Left lung (tissue), 10 donors: ENCODE results near the gene IKZF4. TPM values are rescaled to one million over a fixed set of nuclear protein-coding genes. Genes with fewer than 3 reads are reported as not detected.
A peak's percentile ranks its signal among the peaks of the same experiment; 100 is the strongest.
"Not testable (repeated sequence)": the region's sequence is repeated elsewhere in the genome, so short reads cannot be mapped to it uniquely, and the experiment has no call there.

Experiments used
- ATAC-seq: fragments of 200-7000 bp; cut with Tn5 transposase; one replicate; pipeline ENCODE4 v1.9.1; 2020; ENCODE audit warnings: moderate library complexity
- DNase-seq, 4 donors: peaks; one replicate each; pipeline ENCODE4 v3.0.0-alpha.2; 2013 to 2020
- H3K27ac ChIP-seq, 2 donors: fragments of 200-600 bp; sonication (generic) in 1 of 2; one replicate each; pipeline versions ENCODE4 v1.5.0 to v1.8.0; 2020 to 2021
- H3K27me3 ChIP-seq, 2 donors: fragments of 200-600 bp; sonication (generic) in 1 of 2; one replicate each; pipeline versions ENCODE4 v1.5.0 to v1.8.0; 2020 to 2021
- H3K36me3 ChIP-seq, 2 donors: fragments of 200-600 bp; sonication (generic) in 1 of 2; one replicate each; pipeline versions ENCODE4 v1.5.0 to v1.8.0; 2020 to 2021
- H3K4me1 ChIP-seq, 2 donors: fragments of 200-600 bp; one replicate each; pipeline ENCODE4 v1.8.0; 2021
- H3K4me3 ChIP-seq, 2 donors: fragments of 200-600 bp; sonication (generic) in 1 of 2; one replicate each; pipeline versions ENCODE4 v1.5.0 to v1.8.0; 2020 to 2021; ENCODE audit warnings: mild to moderate bottlenecking in 1 of 2
- H3K9me3 ChIP-seq, 2 donors: fragments of 200-600 bp; sonication (generic) in 1 of 2; one replicate each; pipeline versions ENCODE4 v1.5.0 to v1.8.0; 2020 to 2021
- intact Hi-C, 2 donors: fragments of 100-400 bp; cut with DNase I; formaldehyde crosslinking; loops; one replicate each; pipeline versions ENCODE4 v1.11.2 to v1.14.2; 2022
- polyA plus RNA-seq, 6 donors: library from polyadenylated mRNA; unstranded; fragments of 120-200 nt; gene quantifications; one replicate each; pipeline ENCODE4 v1.2.1, GENCODE V29; 2013; ENCODE audit not compliant: insufficient read length in 6 of 6
- total RNA-seq, 2 donors: library from RNA; stranded (reverse); fragmentation: NEBNext Ultra II Directional; extraction: Animal tissue kit (Norgen Biotek cat#: 25700); gene quantifications; one replicate each; pipeline ENCODE4 v1.2.1, GENCODE V29; 2021
- TF ChIP-seq, protein P1 (sequence below), 2 donors: fragments of 200-600 bp; sonication (generic) in 1 of 2; IDR thresholded peaks; one replicate each; pipeline versions ENCODE4 v1.5.0 to v1.8.0; 2021; ENCODE audit warnings: antibody characterized with exemption in 2 of 2
- donor health status: DM: no; HTN: yes; CAD: no.
- donor health status: DM: no; HTN: no; CAD: no.

Gene IKZF4
- total and polyA plus RNA-seq, 8 donors, result 7.5 to 28.3 (median 23.4) TPM

DNA sequence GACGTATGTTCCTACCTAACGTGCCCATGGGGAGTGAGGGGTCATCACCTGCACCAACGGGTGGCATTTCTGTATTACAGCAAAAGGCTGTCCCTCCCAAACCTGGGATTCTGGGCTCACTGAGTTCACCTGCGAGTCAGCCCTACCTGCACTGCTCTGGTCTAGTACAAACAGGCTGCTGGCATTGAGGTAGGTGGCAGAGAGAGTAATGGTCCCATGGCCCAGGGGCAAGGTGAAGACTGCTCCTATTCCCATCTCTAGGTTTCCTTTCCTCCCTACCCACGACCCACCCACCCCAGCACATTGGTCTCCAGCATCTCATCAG, 23.3 kb upstream of the IKZF4 start:
- H3K4me1 ChIP-seq, result peaks cover 3 to 26% of the 10 kb centered on the region in 2 donors
- TF ChIP-seq, protein P1, sequence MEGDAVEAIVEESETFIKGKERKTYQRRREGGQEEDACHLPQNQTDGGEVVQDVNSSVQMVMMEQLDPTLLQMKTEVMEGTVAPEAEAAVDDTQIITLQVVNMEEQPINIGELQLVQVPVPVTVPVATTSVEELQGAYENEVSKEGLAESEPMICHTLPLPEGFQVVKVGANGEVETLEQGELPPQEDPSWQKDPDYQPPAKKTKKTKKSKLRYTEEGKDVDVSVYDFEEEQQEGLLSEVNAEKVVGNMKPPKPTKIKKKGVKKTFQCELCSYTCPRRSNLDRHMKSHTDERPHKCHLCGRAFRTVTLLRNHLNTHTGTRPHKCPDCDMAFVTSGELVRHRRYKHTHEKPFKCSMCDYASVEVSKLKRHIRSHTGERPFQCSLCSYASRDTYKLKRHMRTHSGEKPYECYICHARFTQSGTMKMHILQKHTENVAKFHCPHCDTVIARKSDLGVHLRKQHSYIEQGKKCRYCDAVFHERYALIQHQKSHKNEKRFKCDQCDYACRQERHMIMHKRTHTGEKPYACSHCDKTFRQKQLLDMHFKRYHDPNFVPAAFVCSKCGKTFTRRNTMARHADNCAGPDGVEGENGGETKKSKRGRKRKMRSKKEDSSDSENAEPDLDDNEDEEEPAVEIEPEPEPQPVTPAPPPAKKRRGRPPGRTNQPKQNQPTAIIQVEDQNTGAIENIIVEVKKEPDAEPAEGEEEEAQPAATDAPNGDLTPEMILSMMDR (IDR thresholded peaks at IDR 0.05), result no peak
- ATAC-seq (peak; percentile 50), DNase-seq (no peak)
- peak overlapping the region; percentile 76 to 82 for H3K27ac ChIP-seq
- H3K27me3 ChIP-seq, result no peaks in the 10 kb centered on the region
- intact Hi-C loops, result no loop called here
- peak overlapping the region; percentile 59 to 61 for H3K4me3 ChIP-seq
- H3K36me3 ChIP-seq, result peaks cover 0 to 41% of the 10 kb centered on the region in 2 donors
- H3K9me3 ChIP-seq, result no peaks in the 10 kb centered on the region

GRCh38 chr12:55999522-55999921, 21.3 kb upstream of the IKZF4 start:
- H3K4me3 ChIP-seq, DNase-seq, ATAC-seq, H3K27ac ChIP-seq, H3K27me3 ChIP-seq, H3K9me3 ChIP-seq, intact Hi-C loops: not testable (repeated sequence)
- H3K36me3 ChIP-seq, result peaks cover 0 to 40% of the 10 kb centered on the region in 2 donors
- peaks cover 3 to 26% of the 10 kb centered on the region in 2 donors for H3K4me1 ChIP-seq

DNA sequence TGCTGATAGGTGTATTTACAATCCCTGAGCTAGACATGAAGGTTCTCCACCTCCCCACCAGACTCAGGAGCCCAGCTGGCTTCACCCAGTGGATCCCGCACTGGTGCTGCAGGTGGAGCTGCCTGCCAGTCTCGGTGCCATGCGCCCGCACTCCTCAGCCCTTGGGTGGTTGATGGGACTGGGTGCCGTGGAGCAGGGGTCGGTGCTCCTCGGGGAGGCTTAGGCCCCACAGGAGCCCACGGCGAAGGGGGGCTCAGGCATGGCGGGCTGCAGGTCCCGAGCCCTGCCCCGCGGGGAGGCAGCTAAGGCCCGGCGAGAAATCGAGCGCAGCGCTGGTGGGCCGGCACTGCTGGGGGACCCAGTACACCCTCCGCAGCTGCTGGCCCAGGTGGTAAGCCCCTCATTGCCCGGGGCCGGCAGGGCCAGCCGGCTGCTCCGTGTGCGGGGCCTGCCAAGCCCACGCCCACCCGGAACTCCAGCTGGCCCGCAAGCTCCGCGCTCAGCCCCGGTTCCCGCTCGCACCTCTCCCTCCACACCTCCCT, 20.8 kb upstream of the IKZF4 start:
- peaks cover 0 to 38% of the 10 kb centered on the region in 2 donors for H3K36me3 ChIP-seq
- H3K9me3 ChIP-seq, intact Hi-C loops, ATAC-seq, H3K27ac ChIP-seq, DNase-seq, H3K27me3 ChIP-seq, H3K4me3 ChIP-seq: not testable (repeated sequence)
- H3K4me1 ChIP-seq, result peaks cover 3 to 26% of the 10 kb centered on the region in 2 donors

DNA sequence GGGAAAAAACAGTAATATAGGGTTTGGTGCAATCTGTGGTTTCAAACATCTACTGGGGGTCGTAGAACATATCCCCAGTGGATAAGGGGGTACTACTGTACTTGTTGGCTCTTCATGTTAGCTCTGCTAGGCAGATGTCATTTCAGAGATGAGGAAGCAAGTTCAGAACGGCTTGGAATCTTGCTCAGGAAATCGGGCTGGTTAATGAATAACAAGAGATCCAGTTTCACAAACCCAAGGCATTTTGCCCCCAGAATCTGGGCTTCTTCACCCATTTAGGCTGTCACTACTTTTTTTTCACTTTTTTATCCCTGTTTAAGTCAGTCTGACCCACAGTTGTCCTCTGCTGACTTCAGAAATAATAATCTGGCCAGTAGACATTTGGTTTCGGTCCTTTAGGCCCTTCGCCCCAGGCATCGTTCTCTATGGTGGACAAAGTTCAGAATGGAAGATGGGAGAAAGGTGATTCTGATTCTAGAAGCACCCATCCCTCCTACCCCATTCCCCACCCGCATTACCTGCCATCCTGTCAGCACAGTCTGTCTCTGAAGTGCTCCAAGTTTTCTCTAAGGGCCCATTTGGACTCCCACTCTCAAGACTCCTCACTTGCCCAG, 19.2 kb upstream of the IKZF4 start:
- Histone ChIP-seq H3K36me3 (peaks cover 0 to 35% of the 10 kb centered on the region in 2 donors), H3K27ac (no peak overlapping the region), H3K9me3 (no peaks in the 10 kb centered on the region), H3K4me3 (no peak overlapping the region), H3K4me1 (peaks cover 0 to 30% of the 10 kb centered on the region in 2 donors), H3K27me3 (no peaks in the 10 kb centered on the region)
- TF ChIP-seq, protein P1 (IDR thresholded peaks at IDR 0.05), result no peak
- no peak for DNase-seq
- intact Hi-C loops, result no loop called here
- no peak for ATAC-seq

DNA sequence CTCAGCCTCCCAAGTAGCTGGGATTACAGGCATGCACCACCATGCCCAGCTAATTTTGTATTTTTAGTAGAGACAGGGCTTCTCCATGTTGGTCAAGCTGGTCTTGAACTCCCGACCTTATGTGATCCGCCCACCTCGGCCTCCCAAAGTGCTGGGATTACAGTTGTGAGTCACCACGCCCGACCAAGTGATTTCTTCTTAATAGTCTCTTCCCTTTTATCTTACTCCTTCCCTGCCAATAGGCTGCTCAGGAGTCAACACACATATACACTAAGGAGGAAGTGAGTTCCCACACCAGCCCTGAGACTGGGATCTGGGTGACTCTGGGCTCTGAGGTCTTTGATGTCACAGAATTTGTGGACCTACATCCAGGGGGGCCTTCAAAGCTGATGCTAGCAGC, 17.5 kb upstream of the IKZF4 start:
- DNase-seq, intact Hi-C loops, H3K4me3 ChIP-seq, H3K27ac ChIP-seq, H3K27me3 ChIP-seq, H3K9me3 ChIP-seq, ATAC-seq: not testable (repeated sequence)
- peaks cover 0 to 29% of the 10 kb centered on the region in 2 donors for H3K4me1 ChIP-seq
- peaks cover 0 to 35% of the 10 kb centered on the region in 2 donors for H3K36me3 ChIP-seq

GRCh38 chr12:56004211-56004610, 16.6 kb upstream of the IKZF4 start:
- intact Hi-C loops, result no loop called here
- TF ChIP-seq, protein P1 (IDR thresholded peaks at IDR 0.05), result no peak
- Histone ChIP-seq H3K4me3 (no peak overlapping the region), H3K27me3 (no peaks in the 10 kb centered on the region), H3K4me1 (peaks cover 0 to 25% of the 10 kb centered on the region in 2 donors), H3K9me3 (no peaks in the 10 kb centered on the region), H3K27ac (no peak overlapping the region), H3K36me3 (peaks cover 0 to 35% of the 10 kb centered on the region in 2 donors)
- no peak for ATAC-seq
- DNase-seq, result no peak
